ENCODE data around the gene MTHFS.
"Not testable (repeated sequence)": the region's sequence is repeated elsewhere in the genome, so short reads cannot be mapped to it uniquely, and the experiment has no call there.

- TF ChIP-seq CTCF, POLR2A (IDR thresholded peaks at IDR 0.05): not testable (repeated sequence)
These were observed 2.0 kb upstream of the MTHFS start for GRCh38 chr15:79898786-79899185.

All from lower leg skin (tissue), 3 donors.